Measurements from ENCODE around the gene FARSB. TPM values are rescaled to one million over a fixed set of nuclear protein-coding genes. Genes with fewer than 3 reads are reported as not detected.

FARSB gene
- total RNA-seq, 4 donors from 2014 or later, result 11.1 to 14.3 (median 13.0) TPM

DNA sequence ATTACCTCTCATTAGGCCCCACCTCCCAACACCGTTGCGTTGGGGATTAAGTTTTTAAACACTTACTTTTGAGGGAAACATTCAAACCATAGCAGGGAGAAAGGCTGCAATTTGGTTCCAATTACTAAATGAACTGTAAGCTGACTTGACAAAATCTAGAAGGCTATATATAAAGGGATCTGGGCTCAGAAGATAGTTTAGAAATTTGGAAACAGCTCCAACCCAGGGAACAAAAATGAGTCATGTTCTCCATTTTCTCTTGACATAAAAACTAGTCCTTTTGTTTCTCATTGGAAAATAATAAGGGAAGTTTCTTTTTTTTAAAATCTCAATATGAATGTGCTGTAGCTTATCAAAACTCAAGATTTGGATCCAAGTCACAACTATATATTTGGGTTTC lies 33.0 kb upstream of the FARSB start:
- Histone ChIP-seq H3K27me3 (no peaks in the 10 kb centered on the region), H3K9me3 (no peaks in the 10 kb centered on the region), H3K36me3 (no peaks in the 10 kb centered on the region), H3K4me1 (peaks cover 0 to under 1% (median 0%) of the 10 kb centered on the region in 3 donors), H3K4me3 (no peak overlapping the region), H3K27ac (no peak overlapping the region)
- TF ChIP-seq EP300 (IDR thresholded peaks at IDR 0.05) (no peak), POLR2A (IDR thresholded peaks at IDR 0.05) (no peak), CTCF (IDR thresholded peaks at IDR 0.05) (no peak), POLR2AphosphoS5 (IDR thresholded peaks at IDR 0.05) (no peak)
- WGBS, 2 donors (ENCODE audit: low coverage in 1 of 2), result 27 to 54% methylated on average over 2 of the region's 2 CpGs
- ATAC-seq, result no peak

DNA sequence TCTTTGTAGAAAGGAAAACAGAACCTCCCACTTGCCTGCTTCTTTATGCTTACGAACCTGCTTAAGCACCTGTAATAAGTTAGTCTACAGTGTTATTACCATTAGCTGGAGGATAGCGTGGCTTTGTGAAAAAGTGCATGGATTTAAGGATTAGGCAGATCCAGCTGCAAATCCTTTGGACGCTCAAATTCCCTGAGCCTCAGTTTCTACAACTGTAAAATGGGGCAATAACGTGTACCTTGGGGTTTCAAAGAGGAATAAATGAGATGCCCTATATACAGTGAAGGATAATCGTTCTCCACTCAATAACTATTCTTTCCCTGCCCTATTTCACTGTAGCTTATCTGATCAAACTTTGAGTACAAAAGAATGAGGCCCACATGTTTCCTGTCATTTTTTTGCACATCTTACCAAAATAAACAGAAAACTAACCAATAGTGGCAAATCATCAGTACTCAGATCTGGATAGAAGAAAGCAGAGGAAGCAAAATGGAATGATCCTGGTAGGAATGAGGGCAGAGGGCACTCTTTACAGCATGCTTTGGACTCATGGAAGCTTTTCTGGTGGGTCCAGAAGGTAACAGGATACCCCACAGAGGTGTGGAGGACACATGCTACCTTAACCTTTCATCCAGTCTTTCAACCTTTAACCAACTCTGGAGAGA lies 30.3 kb upstream of the FARSB start:
- ATAC-seq, result no peak
- TF ChIP-seq EP300 (IDR thresholded peaks at IDR 0.05) (no peak), CTCF (IDR thresholded peaks at IDR 0.05) (no peak), POLR2AphosphoS5 (IDR thresholded peaks at IDR 0.05) (no peak), POLR2A (IDR thresholded peaks at IDR 0.05) (no peak)
- Histone ChIP-seq H3K36me3 (no peaks in the 10 kb centered on the region), H3K27ac (no peak overlapping the region), H3K27me3 (no peaks in the 10 kb centered on the region), H3K4me1 (no peaks in the 10 kb centered on the region), H3K9me3 (no peaks in the 10 kb centered on the region), H3K4me3 (no peak overlapping the region)
- 55 to 86% methylated on average over 4 to 5 of the region's 5 CpGs for WGBS, 2 donors (ENCODE audit: low coverage in 1 of 2)

DNA sequence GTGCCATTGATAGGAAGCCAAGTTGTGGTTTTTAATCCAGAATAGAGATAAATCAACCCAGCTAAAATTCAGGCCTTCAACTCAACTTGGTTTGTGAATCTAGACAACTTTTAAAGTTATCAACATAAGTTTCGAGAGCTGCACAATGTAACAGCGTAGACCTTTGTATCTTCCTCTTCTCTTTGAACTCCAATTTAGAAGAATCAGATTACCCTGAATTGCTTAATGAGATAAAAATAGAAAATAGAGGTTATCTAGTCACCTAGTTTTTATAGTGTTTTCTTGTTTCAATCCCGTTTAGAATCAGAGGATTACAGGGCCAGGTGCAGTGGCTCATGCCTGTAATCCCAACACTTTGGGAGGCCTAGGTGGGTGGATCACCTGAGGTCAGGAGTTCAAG lies 27.9 kb upstream of the FARSB start:
- Histone ChIP-seq H3K27ac (no peak overlapping the region), H3K36me3 (no peaks in the 10 kb centered on the region), H3K4me1 (no peaks in the 10 kb centered on the region), H3K4me3 (no peak overlapping the region), H3K27me3 (no peaks in the 10 kb centered on the region), H3K9me3 (no peaks in the 10 kb centered on the region)
- TF ChIP-seq CTCF (IDR thresholded peaks at IDR 0.05), result no peak
- no peak for TF ChIP-seq EP300 (IDR thresholded peaks at IDR 0.05)
- TF ChIP-seq POLR2A (IDR thresholded peaks at IDR 0.05), result no peak
- no peak for TF ChIP-seq POLR2AphosphoS5 (IDR thresholded peaks at IDR 0.05)
- ATAC-seq, result no peak
- 83 to 94% methylated on average over 3 of the region's 3 CpGs for WGBS, 2 donors (ENCODE audit: low coverage in 1 of 2)

GRCh38 chr2:222677981-222678380 lies 22.1 kb upstream of the FARSB start:
- no peak for TF ChIP-seq POLR2AphosphoS5 (IDR thresholded peaks at IDR 0.05)
- no peak for ATAC-seq
- H3K27me3 ChIP-seq, result no peaks in the 10 kb centered on the region
- H3K4me1 ChIP-seq, result no peaks in the 10 kb centered on the region
- H3K4me3 ChIP-seq, result no peak overlapping the region
- no peak overlapping the region for H3K27ac ChIP-seq
- H3K9me3 ChIP-seq, result no peaks in the 10 kb centered on the region
- WGBS, 2 donors (ENCODE audit: low coverage in 1 of 2), result 59 to 62% methylated on average over 3 of the region's 3 CpGs
- no peaks in the 10 kb centered on the region for H3K36me3 ChIP-seq

GRCh38 chr2:222673883-222674282 lies 18.0 kb upstream of the FARSB start:
- no peaks in the 10 kb centered on the region for H3K9me3 ChIP-seq
- peaks cover 14% of the 10 kb centered on the region for H3K27me3 ChIP-seq
- 90 to 95% methylated on average over 5 of the region's 5 CpGs for WGBS, 2 donors (ENCODE audit: low coverage in 1 of 2)
- ATAC-seq, result no peak
- H3K4me1 ChIP-seq, result peaks cover 0 to 13% (median 7%) of the 10 kb centered on the region in 3 donors
- TF ChIP-seq CTCF (IDR thresholded peaks at IDR 0.05), result no peak
- no peak for TF ChIP-seq POLR2A (IDR thresholded peaks at IDR 0.05)
- TF ChIP-seq EP300 (IDR thresholded peaks at IDR 0.05), result no peak
- no peak for TF ChIP-seq POLR2AphosphoS5 (IDR thresholded peaks at IDR 0.05)
- H3K36me3 ChIP-seq, result no peaks in the 10 kb centered on the region
- H3K27ac ChIP-seq, result no peak overlapping the region
- no peak overlapping the region for H3K4me3 ChIP-seq

Data from gastroesophageal sphincter (tissue), 4 donors.